ENCODE results near the gene RASSF5.

RASSF5 gene

DNA sequence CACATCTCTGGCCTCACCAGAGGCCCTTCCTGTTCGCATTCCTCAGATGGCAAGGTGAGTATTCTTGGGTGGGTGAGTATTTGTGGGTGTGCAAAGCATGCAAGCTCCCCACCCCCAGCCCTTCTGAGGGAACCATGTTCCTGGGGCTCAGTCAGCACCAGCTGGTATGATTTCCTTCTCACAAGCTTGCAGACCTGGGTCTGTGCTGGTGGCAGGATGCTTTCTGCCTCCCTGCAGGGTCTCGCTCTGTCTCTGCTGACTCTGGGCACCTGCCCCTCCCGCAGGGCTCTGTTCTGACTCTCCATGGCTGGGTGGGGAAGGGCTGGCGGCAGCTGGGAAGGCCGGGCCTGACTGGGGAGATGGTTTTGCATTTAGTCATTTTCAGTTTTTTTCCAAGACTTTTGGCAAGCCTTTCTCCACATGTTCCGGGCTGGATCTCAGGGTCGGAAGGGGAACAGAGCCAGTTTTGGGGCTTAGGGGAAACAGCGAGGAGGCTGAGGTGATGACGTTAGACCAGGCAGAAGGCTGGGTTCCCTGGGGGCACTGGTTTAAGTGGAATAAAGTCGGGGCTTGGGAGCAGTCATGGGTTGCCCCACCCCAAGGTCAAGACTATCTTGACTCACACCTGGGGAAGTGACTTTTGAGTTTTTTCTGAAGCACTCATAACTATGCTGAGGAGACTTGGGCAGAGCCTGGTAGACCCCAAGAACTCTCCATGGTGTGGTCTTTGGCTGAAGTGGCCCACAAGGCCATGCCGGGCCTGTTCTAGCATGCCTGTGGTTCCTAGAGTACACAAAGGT lies 6.2 kb downstream of the RASSF5 start:
- TF ChIP-seq REST (IDR thresholded peaks at IDR 0.05; ENCODE audit: insufficient read depth in 1 of 2, low read depth in 2 of 2, low read length in 2 of 2) (no peak), POLR2AphosphoS5 (IDR thresholded peaks at IDR 0.05; ENCODE audit: low read depth, low read length) (no peak), TAF1 (IDR thresholded peaks at IDR 0.05; ENCODE audit: borderline replicate concordance, insufficient read depth, low read length) (no peak), FOXP2 (optimal IDR thresholded peaks at IDR 0.05; ENCODE audit: borderline replicate concordance, extremely low read depth, extremely low read length, insufficient read depth) (no peak), SIN3A (IDR thresholded peaks at IDR 0.05; ENCODE audit: borderline replicate concordance, insufficient read depth, low read length) (no peak)

DNA sequence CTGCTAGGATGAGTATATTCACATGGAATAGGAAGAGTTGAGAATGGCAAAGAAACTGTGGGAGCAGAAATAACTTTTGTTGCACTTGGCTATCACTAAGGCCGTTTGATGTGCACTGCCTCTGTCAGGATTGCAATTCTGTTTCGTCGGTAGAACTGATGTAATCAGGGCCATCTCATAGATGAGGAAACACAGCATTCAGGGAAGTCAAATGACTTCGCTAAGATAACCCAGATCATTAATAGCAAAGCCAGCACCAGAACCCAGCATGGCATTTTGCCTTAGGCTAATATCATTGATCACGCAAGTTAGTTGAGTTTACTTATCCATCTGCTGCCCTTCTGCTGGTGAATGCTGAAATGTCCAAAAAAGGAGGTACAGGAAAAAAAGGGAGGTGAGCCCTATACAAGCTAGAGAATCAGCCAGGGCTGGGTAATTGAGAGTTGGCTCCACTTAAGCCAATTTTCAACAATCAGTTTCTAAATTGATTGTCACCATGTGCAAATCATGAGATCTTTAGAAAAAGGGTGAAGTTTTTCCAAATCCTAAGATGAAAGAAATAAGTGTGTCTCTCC lies 7.6 kb downstream of the RASSF5 start:
- no peak for TF ChIP-seq TAF1 (IDR thresholded peaks at IDR 0.05; ENCODE audit: borderline replicate concordance, insufficient read depth, low read length)
- no peak for TF ChIP-seq POLR2AphosphoS5 (IDR thresholded peaks at IDR 0.05; ENCODE audit: low read depth, low read length)
- no peak for TF ChIP-seq FOXP2 (optimal IDR thresholded peaks at IDR 0.05; ENCODE audit: borderline replicate concordance, extremely low read depth, extremely low read length, insufficient read depth)
- TF ChIP-seq REST (IDR thresholded peaks at IDR 0.05; ENCODE audit: insufficient read depth in 1 of 2, low read depth in 2 of 2, low read length in 2 of 2) = no peak
- no peak for TF ChIP-seq SIN3A (IDR thresholded peaks at IDR 0.05; ENCODE audit: borderline replicate concordance, insufficient read depth, low read length)

GRCh38 chr1:206516728-206516990 lies 9.3 kb downstream of the RASSF5 start:
- no peak for TF ChIP-seq REST (IDR thresholded peaks at IDR 0.05; ENCODE audit: insufficient read depth in 1 of 2, low read depth in 2 of 2, low read length in 2 of 2)
- TF ChIP-seq POLR2AphosphoS5 (IDR thresholded peaks at IDR 0.05; ENCODE audit: low read depth, low read length) = no peak
- TF ChIP-seq SIN3A (IDR thresholded peaks at IDR 0.05; ENCODE audit: borderline replicate concordance, insufficient read depth, low read length) = no peak
- TF ChIP-seq TAF1 (IDR thresholded peaks at IDR 0.05; ENCODE audit: borderline replicate concordance, insufficient read depth, low read length) = no peak
- no peak for TF ChIP-seq FOXP2 (optimal IDR thresholded peaks at IDR 0.05; ENCODE audit: borderline replicate concordance, extremely low read depth, extremely low read length, insufficient read depth)

GRCh38 chr1:206517784-206518183 lies 10.5 kb downstream of the RASSF5 start:
- TF ChIP-seq TAF1 (IDR thresholded peaks at IDR 0.05; ENCODE audit: borderline replicate concordance, insufficient read depth, low read length) (no peak), REST (IDR thresholded peaks at IDR 0.05; ENCODE audit: insufficient read depth in 1 of 2, low read depth in 2 of 2, low read length in 2 of 2) (no peak), POLR2AphosphoS5 (IDR thresholded peaks at IDR 0.05; ENCODE audit: low read depth, low read length) (no peak), FOXP2 (optimal IDR thresholded peaks at IDR 0.05; ENCODE audit: borderline replicate concordance, extremely low read depth, extremely low read length, insufficient read depth) (no peak), SIN3A (IDR thresholded peaks at IDR 0.05; ENCODE audit: borderline replicate concordance, insufficient read depth, low read length) (no peak)

All from PFSK-1 (cell line).